A549 (cell line): Measurements from ENCODE around the gene DNAJA3. TPM values are rescaled to one million over a fixed set of nuclear protein-coding genes. Genes with fewer than 3 reads are reported as not detected.

Experiments used
- ATAC-seq, 2 experiments: fragments of 200-7000 bp in 1 of 2; fragments of >200 bp in 1 of 2; cut with Nextera tagmentation in 1 of 2; cut with Tn5 transposase in 1 of 2; 3 replicates each; pipeline versions ENCODE4 v1.8.0 to v1.9.1; 2018 to 2020; ENCODE audit warnings: mild to moderate bottlenecking in 1 of 2, moderate library complexity in 1 of 2
- CTCF ChIA-PET: fragments of 300-600 bp; sonication (Branson Sonifier 250); formaldehyde crosslinking; extraction: SDS; loops from one replicate; lab custom pipeline; 2021; ENCODE audit warnings: antibody characterized with exemption, inconsistent platforms; lab: Yijun Ruan, JAX
- POLR2A ChIA-PET: fragments of 350-600 bp; formaldehyde crosslinking; extraction: SDS; loops from one replicate; lab custom pipeline; 2021; ENCODE audit warnings: antibody characterized with exemption, inconsistent platforms; lab: Yijun Ruan, JAX
- DNase-seq, 2 experiments: peaks; one replicate each; pipeline versions ENCODE4 v3.0.0 to v3.0.0-alpha.2; 2011 to 2016; ENCODE audit warnings: low read depth in 1 of 2, low spot score in 1 of 2
- FAIRE-seq: peaks from 2 replicates; lab custom pipeline; 2011; peaks lifted over from hg19 to GRCh38; lab: Jason Lieb, UNC
- H3K27ac ChIP-seq, 2 experiments: fragments of >200 bp; sonication (Bioruptor Twin); formaldehyde crosslinking; 3 replicates each; pipeline ENCODE4 v1.5.1; 2016 to 2017
- H3K4me1 ChIP-seq: fragments of >200 bp; sonication (Bioruptor Twin); formaldehyde crosslinking; 3 replicates; pipeline ENCODE4 v1.6.1; 2016
- H3K4me2 ChIP-seq: fragments of >200 bp; sonication (Bioruptor Twin); formaldehyde crosslinking; 3 replicates; pipeline ENCODE4 v1.6.1; 2016
- H3K4me3 ChIP-seq: fragments of >200 bp; sonication (Bioruptor Twin); formaldehyde crosslinking; 3 replicates; pipeline ENCODE4 v1.5.1; 2016
- H3K9me3 ChIP-seq: fragments of >200 bp; sonication (Bioruptor Twin); formaldehyde crosslinking; 3 replicates; pipeline ENCODE4 v1.6.1; 2016
- BCL3 ChIP-seq: fragments of >200 bp; sonication (Bioruptor Twin); formaldehyde crosslinking; IDR thresholded peaks from 3 replicates; pipeline ENCODE4 v1.6.1; 2016
- BHLHE40 ChIP-seq: IDR thresholded peaks from 2 replicates; pipeline ENCODE4 v1.6.1; 2012; ENCODE audit warnings: low read depth, low read length, inconsistent platforms
- CTCF ChIP-seq: fragments of >200 bp; sonication (Bioruptor Twin); formaldehyde crosslinking; IDR thresholded peaks from 3 replicates; pipeline ENCODE4 v1.5.1; 2016
- ELK1 ChIP-seq: fragments of 150-350 bp; IDR thresholded peaks from 2 replicates; pipeline ENCODE4 v1.6.1; 2014; ENCODE audit warnings: low read depth, mild to moderate bottlenecking, low read length
- EP300 ChIP-seq, 2 experiments: fragments of >200 bp; sonication (Bioruptor Twin); formaldehyde crosslinking; IDR thresholded peaks; 2 replicates in 1 of 2; 3 replicates in 1 of 2; pipeline ENCODE4 v1.6.1; 2016 to 2017
- FOSB ChIP-seq: fragments of 250-450 bp; sonication (Bioruptor Pico); IDR thresholded peaks from 2 replicates; pipeline ENCODE4 v1.5.0; 2020; ENCODE audit warnings: mild to moderate bottlenecking, moderate library complexity
- GATA3 ChIP-seq: IDR thresholded peaks from 2 replicates; pipeline ENCODE4 v1.6.1; 2012; ENCODE audit warnings: borderline replicate concordance
- HDAC2 ChIP-seq: fragments of 200-600 bp; sonication (generic); IDR thresholded peaks from 2 replicates; pipeline ENCODE4 v1.6.1; 2016
- HMGXB4 ChIP-seq: fragments of 250-450 bp; sonication (Bioruptor Pico); IDR thresholded peaks from 2 replicates; pipeline ENCODE4 v1.5.0; 2021; ENCODE audit warnings: mild to moderate bottlenecking, moderate library complexity, borderline replicate concordance
- JUN ChIP-seq, 2 experiments: fragments of >200 bp; sonication (Bioruptor Twin); formaldehyde crosslinking; IDR thresholded peaks; 2 replicates in 1 of 2; 3 replicates in 1 of 2; pipeline ENCODE4 v1.6.1; 2016 to 2017
- KDM5A ChIP-seq: fragments of 200-600 bp; sonication (generic); IDR thresholded peaks from 2 replicates; pipeline ENCODE4 v1.6.1; 2016; ENCODE audit warnings: antibody characterized with exemption, mild to moderate bottlenecking
- MAFK ChIP-seq: fragments of 450-650 bp; IDR thresholded peaks from 2 replicates; pipeline ENCODE4 v1.6.1; 2014; ENCODE audit not compliant: partially characterized antibody
- MAX ChIP-seq: IDR thresholded peaks from 2 replicates; pipeline ENCODE4 v1.6.1; 2012
- MAZ ChIP-seq: fragments of 150-350 bp; IDR thresholded peaks from 2 replicates; pipeline ENCODE4 v1.6.1; 2014; ENCODE audit warnings: antibody characterized with exemption, low read depth, low read length, borderline replicate concordance
- MYC ChIP-seq: IDR thresholded peaks from 2 replicates; pipeline ENCODE4 v1.6.1; 2012; ENCODE audit warnings: mild to moderate bottlenecking, inconsistent platforms, low read length, improper control_type of control experiment, borderline replicate concordance
- NFE2L2 ChIP-seq: fragments of 150-350 bp; conservative IDR thresholded peaks from 2 replicates; pipeline ENCODE4 v1.6.1; 2014; ENCODE audit warnings: low read length
- PBX3 ChIP-seq: IDR thresholded peaks from 2 replicates; pipeline ENCODE4 v1.6.1; 2012
- PHF8 ChIP-seq: fragments of 200-600 bp; sonication (generic); IDR thresholded peaks from 2 replicates; pipeline ENCODE4 v1.6.1; 2016; ENCODE audit warnings: low read depth, mild to moderate bottlenecking, antibody characterized with exemption, moderate library complexity, borderline replicate concordance
- RARB ChIP-seq: fragments of 250-450 bp; sonication (Bioruptor Pico); IDR thresholded peaks from 2 replicates; pipeline ENCODE4 v1.8.0; 2021; ENCODE audit warnings: mild to moderate bottlenecking, moderate library complexity
- TFCP2L1 ChIP-seq: fragments of 250-450 bp; sonication (Bioruptor Pico); IDR thresholded peaks from 2 replicates; pipeline ENCODE4 v1.5.0; 2021; ENCODE audit warnings: mild to moderate bottlenecking
- ZFP36 ChIP-seq: fragments of 450-650 bp; IDR thresholded peaks from 2 replicates; pipeline ENCODE4 v1.6.1; 2014; ENCODE audit warnings: borderline replicate concordance; ENCODE audit not compliant: partially characterized antibody
- WGBS: methylation state at CpG from one replicate; pipeline ENCODE4 v1.1.6; 2017; ENCODE audit errors: missing lambda C conversion rate; 5-methylcytosine and 5-hydroxymethylcytosine counted together
- polyA plus RNA-seq, 4 experiments: library from polyadenylated mRNA; depleted of rRNA in 3 of 4; stranded (reverse); fragments of >200 nt; fragmentation: RNase III in 1 of 4; extraction: RNeasy Plus Mini Kit Qiagen cat#74134 plus additional on column Dnase treatment in 1 of 4; gene quantifications; 2 replicates in 3 of 4; 3 replicates in 1 of 4; pipeline ENCODE4 v1.2.3, GENCODE V29; 2011 to 2017

Gene DNAJA3
- polyA plus RNA-seq, 2 of the 4 experiments (the other 2 are of a cell fraction) = 64.6 to 77.2 TPM

GRCh38 chr16:4455081-4455480 lies 29.4 kb downstream of the DNAJA3 start:
- ATAC-seq (no peak; a peak in 1 of 6 replicates), DNase-seq (no peak), FAIRE-seq (no peak)
- WGBS = 98% methylated on average over 11 of the region's 14 CpGs
- POLR2A ChIA-PET = no interaction called here
- Histone ChIP-seq H3K4me1 (peaks cover 4% of the 10 kb centered on the region; the same call in 2 of the 3 replicates), H3K4me3 (no peak overlapping the region), H3K27ac (no peak overlapping the region), H3K9me3 (no peaks in the 10 kb centered on the region), H3K4me2 (no peak overlapping the region)
- TF ChIP-seq NFE2L2 (no peak), HDAC2 (no peak), CTCF (no peak), FOSB (no peak), KDM5A (no peak), TFCP2L1 (no peak), EP300 (IDR thresholded peaks at IDR 0.05) (no peak), MYC (no peak), ZFP36 (no peak), BCL3 (no peak), ELK1 (no peak)
- CTCF ChIA-PET = interaction anchor here (0.6 to 2.5 kb wide), 4 partner anchors 9 to 52 kb away, joined by 3 to 8 read pairs (median 4); no protein-coding TSS in a partner anchor

- Histone ChIP-seq H3K4me2 (no peak overlapping the region), H3K4me1 (peaks cover 2% of the 10 kb centered on the region; the same call in 2 of the 3 replicates), H3K27ac (no peak overlapping the region), H3K9me3 (no peaks in the 10 kb centered on the region), H3K4me3 (no peak overlapping the region)
- no peak for DNase-seq
- peak; percentile 11 to 12; a peak in 2 of 6 replicates for ATAC-seq
- WGBS = 83% methylated on average over 8 of the region's 10 CpGs
- POLR2A ChIA-PET = no interaction called here
- CTCF ChIA-PET = no interaction called here
- FAIRE-seq = no peak
- TF ChIP-seq PHF8 = no peak
- no peak for TF ChIP-seq TFCP2L1
- no peak for TF ChIP-seq JUN (IDR thresholded peaks at IDR 0.05)
- no peak for TF ChIP-seq MAZ
- no peak for TF ChIP-seq BHLHE40
- TF ChIP-seq PBX3 = no peak
- TF ChIP-seq HMGXB4 (CRISPR knock-in tag) = no peak
- TF ChIP-seq MAX = no peak
- no peak for TF ChIP-seq RARB
- TF ChIP-seq MAFK = no peak
- TF ChIP-seq NFE2L2 = no peak
- no peak for TF ChIP-seq GATA3
Measured at GRCh38 chr16:4455951-4456350, 30.3 kb downstream of the DNAJA3 start.
